Progenitor cell of endocrine pancreas (in vitro differentiated cells): ENCODE data around the gene IFT81. TPM values are rescaled to one million over a fixed set of nuclear protein-coding genes. Genes with fewer than 3 reads are reported as not detected.

Experiments used
- DNase-seq: peaks from one replicate; pipeline ENCODE4 v3.0.0; 2021; ENCODE audit warnings: low spot score; ENCODE audit not compliant: unreplicated experiment
- H3K27ac Mint-ChIP-seq: 2 replicates; pipeline ENCODE4 v1.8.0; 2021; ENCODE audit warnings: mild to moderate bottlenecking, moderate library complexity, mixed read lengths
- H3K27me3 Mint-ChIP-seq: 2 replicates; pipeline ENCODE4 v1.8.0; 2021; ENCODE audit warnings: mixed read lengths
- H3K36me3 Mint-ChIP-seq: 2 replicates; pipeline ENCODE4 v1.8.0; 2022; ENCODE audit warnings: mixed read lengths; ENCODE audit not compliant: insufficient read depth
- H3K4me1 Mint-ChIP-seq: 2 replicates; pipeline ENCODE4 v1.8.0; 2021; ENCODE audit warnings: low read depth, mixed read lengths
- H3K4me3 Mint-ChIP-seq: 2 replicates; pipeline ENCODE4 v1.8.0; 2021; ENCODE audit warnings: low read depth, mild to moderate bottlenecking, moderate library complexity, mixed read lengths
- H3K9me3 Mint-ChIP-seq: 2 replicates; pipeline ENCODE4 v1.8.0; 2021; ENCODE audit warnings: low read depth, mixed read lengths
- CTCF ChIP-seq: fragments of 200-600 bp; sonication (generic); IDR thresholded peaks from one replicate; pipeline ENCODE4 v1.5.0; 2021; ENCODE audit warnings: antibody characterized with exemption, mild to moderate bottlenecking; ENCODE audit not compliant: unreplicated experiment
- total RNA-seq: library from RNA; stranded (reverse); gene quantifications from 2 replicates; pipeline ENCODE4 v1.2.1, GENCODE V29; 2021

The IFT81 gene
- total RNA-seq, 1 donor from 2014 or later: 48.7 TPM

- no peak for TF ChIP-seq CTCF
- DNase-seq: no peak
- no peaks in the 10 kb centered on the region for H3K27me3 Mint-ChIP-seq
- H3K4me3 Mint-ChIP-seq: no peak overlapping the region
- H3K9me3 Mint-ChIP-seq: no peaks in the 10 kb centered on the region
- peaks cover 10% of the 10 kb centered on the region for H3K4me1 Mint-ChIP-seq
- peaks cover 4% of the 10 kb centered on the region for H3K36me3 Mint-ChIP-seq
- no peak overlapping the region for H3K27ac Mint-ChIP-seq
These were observed 110.6 kb downstream of the IFT81 start for GRCh38 chr12:110234755-110235154.

GRCh38 chr12:110235383-110235782, 111.2 kb downstream of the IFT81 start:
- Mint-ChIP-seq H3K36me3 (peaks cover 4% of the 10 kb centered on the region), H3K4me1 (peaks cover 10% of the 10 kb centered on the region), H3K27ac (no peak overlapping the region), H3K4me3 (no peak overlapping the region), H3K27me3 (no peaks in the 10 kb centered on the region), H3K9me3 (no peaks in the 10 kb centered on the region)
- DNase-seq: no peak
- no peak for TF ChIP-seq CTCF

GRCh38 chr12:110243227-110243626, 119.1 kb downstream of the IFT81 start:
- no peak overlapping the region for H3K27ac Mint-ChIP-seq
- H3K9me3 Mint-ChIP-seq: no peaks in the 10 kb centered on the region
- H3K36me3 Mint-ChIP-seq: peaks cover 10% of the 10 kb centered on the region
- no peak for TF ChIP-seq CTCF
- H3K27me3 Mint-ChIP-seq: no peaks in the 10 kb centered on the region
- DNase-seq: no peak
- no peak overlapping the region for H3K4me3 Mint-ChIP-seq
- peaks cover 25% of the 10 kb centered on the region for H3K4me1 Mint-ChIP-seq

DNA sequence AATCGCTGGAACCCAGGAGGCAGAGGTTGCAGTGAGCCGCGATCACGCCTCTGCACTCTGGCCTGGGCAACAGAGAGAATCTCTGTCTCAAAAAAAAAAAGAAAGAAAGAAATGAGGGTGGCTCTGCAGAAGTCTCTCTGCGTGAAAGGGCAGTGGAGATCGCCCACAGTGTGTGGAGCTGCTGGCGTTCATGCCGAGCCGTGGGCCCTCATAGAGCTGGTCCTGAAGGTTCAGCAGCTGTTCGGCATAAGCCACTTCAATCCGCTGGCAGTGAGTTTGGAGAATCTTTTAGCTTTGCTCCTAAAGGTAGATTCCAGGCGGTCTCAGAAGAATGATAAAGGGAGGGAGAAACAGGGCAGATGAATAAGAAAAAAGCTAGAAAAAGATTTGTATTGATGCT, 120.2 kb downstream of the IFT81 start:
- no peaks in the 10 kb centered on the region for H3K9me3 Mint-ChIP-seq
- no peak for DNase-seq
- no peak overlapping the region for H3K4me3 Mint-ChIP-seq
- peaks cover 7% of the 10 kb centered on the region for H3K36me3 Mint-ChIP-seq
- H3K4me1 Mint-ChIP-seq: peaks cover 36% of the 10 kb centered on the region
- no peaks in the 10 kb centered on the region for H3K27me3 Mint-ChIP-seq
- H3K27ac Mint-ChIP-seq: no peak overlapping the region
- no peak for TF ChIP-seq CTCF

GRCh38 chr12:110244829-110245228, 120.7 kb downstream of the IFT81 start:
- H3K4me1 Mint-ChIP-seq: peaks cover 39% of the 10 kb centered on the region
- H3K27ac Mint-ChIP-seq: peak overlapping the region; percentile 54
- H3K4me3 Mint-ChIP-seq: no peak overlapping the region
- H3K27me3 Mint-ChIP-seq: no peaks in the 10 kb centered on the region
- H3K36me3 Mint-ChIP-seq: peaks cover 7% of the 10 kb centered on the region
- no peaks in the 10 kb centered on the region for H3K9me3 Mint-ChIP-seq
- no peak for DNase-seq
- no peak for TF ChIP-seq CTCF
